Hypothalamus (tissue), 51 donors: ENCODE data around the gene CHCHD10.

ENCODE experiments used
- DNase-seq, 51 donors: peaks; one replicate each; lab custom pipeline; 2025; lab: John Stamatoyannopoulos, UW

The CHCHD10 gene

DNA sequence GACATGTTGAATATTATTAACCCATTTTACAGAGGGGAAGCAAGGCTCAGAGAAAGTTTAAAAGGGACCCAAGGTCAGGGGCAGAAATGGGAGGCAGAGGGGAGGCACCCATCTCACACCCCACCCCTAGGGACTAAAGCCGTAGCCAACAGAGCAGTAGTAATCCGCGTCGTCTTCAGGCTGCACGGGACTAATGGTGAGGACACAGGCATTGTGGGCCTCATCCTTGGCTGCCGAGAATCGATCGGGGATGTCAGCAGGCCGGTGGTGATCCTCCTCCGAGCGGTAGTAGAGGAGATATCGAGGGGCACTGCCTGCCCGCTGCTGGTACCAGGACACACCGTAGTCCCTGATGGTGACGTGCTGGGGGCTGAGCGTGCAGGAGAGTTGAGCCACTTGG, 15.0 kb downstream of the CHCHD10 start:
- DNase-seq, result no peak

- DNase-seq, result no peak
These were observed 15.6 kb downstream of the CHCHD10 start for GRCh38 chr22:23752090-23752691.

- DNase-seq, result peak in 8 of 51 donors; percentile 44 to 66 (median 58)
These were observed 16.3 kb downstream of the CHCHD10 start for GRCh38 chr22:23751441-23751996.

- peak in 50 of 51 donors; percentile 23 to 91 (median 68) for DNase-seq
These were observed 16.9 kb downstream of the CHCHD10 start, which contains the start of gene ZNF70 for GRCh38 chr22:23750714-23751440. Gene ZNF70, minus strand, starts transcription at chr22:23751112. Its CDS starts 5,972 bp downstream, at chr22:23745140.

DNA sequence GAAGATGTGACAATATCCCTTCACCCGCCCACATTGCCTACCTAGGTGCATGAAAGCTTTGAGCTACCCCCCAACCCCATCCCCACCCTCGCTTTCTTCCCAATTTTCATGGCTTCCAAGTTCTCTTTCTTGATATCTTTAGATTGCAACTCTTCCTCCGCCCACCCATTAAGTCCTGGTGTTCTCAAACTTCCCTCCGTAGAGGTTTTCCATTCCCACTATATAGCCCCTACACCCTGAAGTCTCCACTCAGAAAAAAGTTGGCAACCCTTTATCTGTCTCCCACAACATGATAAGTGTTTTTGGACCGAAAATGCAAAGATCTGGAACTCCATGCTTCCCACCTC, 17.4 kb downstream of the CHCHD10 start:
- DNase-seq, result no peak

DNA sequence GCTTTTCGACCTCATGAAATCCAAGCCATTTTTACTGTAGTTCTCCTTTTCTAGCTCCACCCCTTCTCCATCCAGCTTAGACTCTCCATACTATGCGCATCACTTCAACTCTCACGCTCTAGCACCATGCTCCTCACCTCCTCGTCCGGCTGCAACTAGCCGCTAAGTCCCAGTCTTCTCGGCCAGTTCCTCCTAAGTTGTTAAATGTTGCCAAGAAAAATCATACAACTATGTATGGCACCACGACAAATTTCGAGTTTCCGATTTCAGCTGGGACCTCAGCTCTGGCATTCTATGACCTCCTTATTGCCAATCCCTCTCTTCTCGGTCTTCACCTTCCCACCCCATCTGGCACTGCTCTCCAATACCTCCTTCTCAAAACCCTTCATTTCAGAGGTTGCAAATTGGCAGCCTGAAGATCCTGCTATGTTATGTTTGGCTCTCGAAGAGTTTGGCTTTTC, 17.9 kb downstream of the CHCHD10 start:
- DNase-seq, result no peak

DNA sequence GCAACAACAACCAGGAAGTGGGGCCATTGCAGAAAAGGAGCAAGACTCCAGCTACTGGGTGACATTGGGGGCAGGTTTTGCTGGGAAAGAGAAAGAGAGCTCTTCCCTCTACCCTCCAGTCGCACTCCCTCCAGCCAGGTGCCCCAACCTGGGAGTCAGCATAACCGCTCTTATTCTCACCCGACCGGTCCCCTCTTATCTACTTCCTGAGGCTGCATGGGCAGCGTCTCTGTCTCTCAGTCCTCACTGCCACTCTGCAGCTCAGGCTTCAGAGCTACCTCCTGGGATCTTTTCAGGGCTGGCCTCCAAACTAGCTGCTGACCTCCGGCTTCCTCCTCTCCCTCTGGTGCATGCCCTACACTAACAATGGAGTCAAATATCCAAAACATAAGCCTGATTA, 22.0 kb downstream of the CHCHD10 start:
- DNase-seq, result no peak

- DNase-seq, result no peak
These were observed 23.3 kb downstream of the CHCHD10 start for GRCh38 chr22:23744485-23744884.

GRCh38 chr22:23744001-23744400, 23.8 kb downstream of the CHCHD10 start:
- no peak for DNase-seq

DNA sequence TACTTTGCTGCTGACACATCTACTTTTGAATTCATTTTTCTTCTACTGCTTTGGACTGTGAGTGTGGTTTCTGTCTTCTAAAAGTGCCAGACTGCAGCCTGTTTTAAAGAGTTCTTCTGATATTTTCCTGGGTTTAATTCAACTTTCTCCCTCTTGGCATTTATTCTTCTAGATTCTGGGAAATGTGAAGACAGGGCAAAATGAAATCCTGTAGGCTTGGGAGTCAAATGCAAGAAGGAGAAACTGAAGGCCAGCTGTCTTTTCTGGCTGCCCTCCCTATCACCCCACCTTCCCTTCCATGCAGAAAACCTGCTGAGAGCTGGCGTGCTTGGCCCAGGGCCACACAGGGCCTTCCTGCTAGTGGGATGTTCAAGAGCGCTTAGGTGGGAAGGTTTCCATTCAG, 24.5 kb downstream of the CHCHD10 start:
- DNase-seq, result no peak

DNA sequence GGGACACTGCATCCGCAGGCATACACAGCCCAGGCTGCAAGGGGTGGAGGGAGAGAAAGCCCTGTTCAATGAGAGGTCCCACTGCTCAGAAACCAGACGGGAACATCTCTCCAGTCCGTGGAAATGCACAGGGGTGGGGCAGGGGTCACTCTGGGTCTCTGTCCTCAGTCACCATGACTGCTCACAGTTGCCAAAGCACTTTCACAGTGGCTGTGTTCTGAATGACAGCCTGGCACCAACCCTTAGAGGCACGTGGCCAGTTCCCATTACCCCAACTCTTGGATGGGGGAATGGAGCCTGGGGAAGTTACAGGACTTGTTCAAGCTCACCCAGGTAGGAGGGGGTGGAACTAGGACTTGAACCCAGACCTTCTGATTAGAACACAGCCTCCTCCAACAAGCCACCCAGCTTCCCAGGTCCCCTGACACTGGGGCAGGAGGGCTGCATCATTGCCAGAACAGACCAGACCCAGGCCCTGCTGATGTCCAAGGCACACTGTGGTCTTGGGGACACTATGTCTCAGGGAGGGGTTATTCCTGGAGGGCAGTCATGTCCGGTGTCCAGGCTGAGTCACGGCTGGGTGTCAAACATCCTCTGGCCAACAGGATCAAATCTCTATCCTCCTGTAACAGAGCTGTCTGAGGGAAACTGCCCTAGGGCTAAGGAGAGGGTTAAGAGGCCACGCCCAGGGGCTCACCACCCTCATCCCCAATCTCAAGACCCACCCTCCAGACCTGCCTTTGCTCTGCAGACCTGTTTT, 25.1 kb downstream of the CHCHD10 start:
- DNase-seq, result peak in 2 of 51 donors; percentile 13 to 23

GRCh38 chr22:23737696-23738095, 30.1 kb downstream of the CHCHD10 start:
- DNase-seq, result no peak

- DNase-seq, result peak in 3 of 51 donors; percentile 1 to 25 (median 2)
These were observed 39.7 kb downstream of the CHCHD10 start for GRCh38 chr22:23728108-23728507.

DNA sequence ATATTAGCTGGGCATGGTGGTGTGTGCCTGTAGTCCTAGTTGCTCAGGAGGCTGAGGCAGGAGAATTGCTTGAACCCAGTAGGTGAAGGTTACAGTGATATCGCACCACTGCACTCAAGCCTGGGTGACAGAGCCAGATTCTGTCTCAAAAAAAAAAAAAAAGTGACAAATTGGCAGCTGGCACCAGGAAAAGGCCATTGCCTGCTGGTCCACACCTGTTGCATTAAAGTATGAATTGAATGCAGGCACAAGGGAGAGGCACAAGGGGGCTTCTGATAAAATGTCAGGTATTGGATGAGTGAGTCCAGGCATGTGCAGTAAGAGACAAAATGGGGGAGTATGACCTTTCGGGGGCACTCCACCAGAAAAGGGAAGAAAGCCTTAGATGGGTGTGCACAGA, 45.0 kb downstream of the CHCHD10 start:
- DNase-seq, result no peak

DNA sequence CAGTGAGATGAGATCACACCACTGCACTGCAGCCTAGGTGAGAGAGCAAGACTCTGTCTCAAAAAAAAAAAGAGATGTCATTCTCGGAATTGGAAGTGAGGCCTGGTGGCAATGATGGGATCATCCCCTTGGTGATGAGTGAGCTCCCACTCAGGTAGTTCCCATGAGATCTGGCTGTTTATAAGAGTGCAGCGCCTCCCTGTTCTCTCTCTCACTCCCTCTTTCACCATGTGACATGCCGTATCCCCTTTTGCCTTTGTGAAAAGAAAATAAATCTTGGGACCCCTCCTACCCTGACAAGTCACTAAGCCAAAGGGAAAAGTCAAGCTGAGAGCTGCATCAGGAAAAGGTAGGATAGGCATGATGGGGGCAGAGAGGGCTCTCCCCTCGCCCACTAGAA, 45.6 kb downstream of the CHCHD10 start:
- DNase-seq, result no peak

- no peak for DNase-seq
These were observed 46.9 kb downstream of the CHCHD10 start for GRCh38 chr22:23720855-23721254.

DNA sequence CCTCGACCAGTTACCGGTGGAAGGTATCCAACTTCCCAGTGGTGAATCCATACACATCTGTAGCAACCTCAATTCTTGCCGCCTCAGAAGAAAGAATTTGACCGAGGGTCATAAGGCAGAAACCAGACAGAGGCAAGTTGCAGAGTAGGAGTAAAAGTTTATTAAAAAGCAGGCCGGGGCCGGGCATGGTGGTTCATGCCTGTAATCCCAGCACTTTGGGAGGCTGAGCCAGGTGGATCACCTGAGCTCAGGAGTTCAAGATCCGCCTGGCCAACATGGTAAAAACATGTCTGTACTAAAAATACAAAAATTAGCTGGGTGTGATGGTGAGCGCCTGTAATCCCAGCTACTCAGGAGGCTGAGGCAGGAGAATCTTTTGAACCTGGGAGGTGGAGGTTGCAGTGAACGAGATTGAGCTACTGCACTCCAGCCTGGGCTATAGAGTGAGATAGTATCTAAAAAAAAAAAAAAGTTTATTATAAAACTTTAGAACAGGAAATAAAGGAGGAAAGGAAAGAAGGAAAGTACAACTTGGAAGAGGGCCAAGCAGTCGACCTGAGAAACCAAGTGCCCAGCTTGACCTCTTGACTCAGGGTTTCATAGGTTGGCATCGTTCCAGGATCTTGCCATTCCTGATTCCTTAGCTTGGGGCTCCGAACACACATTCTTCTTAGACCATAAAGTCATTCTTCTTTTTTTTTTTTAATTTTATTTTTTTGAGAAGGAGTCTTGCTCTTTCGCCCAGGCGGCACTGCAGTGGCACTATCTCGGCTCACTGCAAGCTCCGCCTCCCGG, 49.2 kb downstream of the CHCHD10 start:
- DNase-seq, result no peak

DNA sequence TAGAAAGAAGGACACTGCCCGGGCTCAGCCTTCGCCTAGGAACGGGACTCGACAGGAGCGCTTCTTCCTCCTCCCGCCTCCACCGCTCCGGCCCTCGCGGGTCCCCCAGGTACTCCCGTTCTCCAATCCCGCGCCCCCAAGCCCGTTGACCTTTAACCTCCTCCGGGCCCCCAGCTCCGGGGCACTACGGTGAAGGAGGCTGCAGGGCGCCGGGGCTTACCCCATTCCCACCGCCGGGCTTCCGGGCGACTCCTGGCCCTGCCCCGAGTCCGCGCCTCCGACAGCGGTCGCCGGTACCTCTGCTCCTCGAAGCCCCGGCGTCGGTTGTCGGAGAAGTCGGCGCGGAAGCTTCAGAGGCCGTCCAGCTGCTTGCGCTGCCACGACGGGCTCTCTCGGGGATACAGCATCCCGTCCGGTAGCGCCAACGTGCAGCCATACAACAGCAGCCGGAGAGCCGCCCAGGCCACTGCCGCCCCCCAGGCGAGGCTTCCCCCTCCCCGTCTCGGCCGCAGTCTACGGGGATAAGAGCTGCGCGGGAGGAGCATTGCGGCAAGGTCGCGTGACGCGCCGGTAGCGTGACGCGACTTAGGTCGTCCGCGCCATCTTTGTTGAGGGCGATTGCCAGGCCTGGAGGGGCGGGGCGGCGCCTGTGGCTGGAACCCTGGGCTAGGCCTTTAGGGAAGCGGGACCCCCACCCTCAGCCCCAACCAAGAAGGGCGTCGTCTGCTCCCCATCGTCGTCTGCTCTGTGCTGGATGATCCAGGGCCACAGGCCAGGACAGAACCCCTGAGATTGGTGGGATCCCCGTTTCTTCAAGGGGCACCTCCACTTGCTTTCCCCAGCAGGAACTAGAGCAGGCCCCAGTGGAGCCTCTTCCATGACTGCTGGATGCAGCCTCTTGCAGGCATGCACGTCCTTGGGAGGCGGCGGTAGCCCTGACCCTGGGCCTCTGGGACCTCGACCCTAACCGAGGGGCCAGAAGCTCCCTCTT, 50.7 kb downstream of the CHCHD10 start:
- peak; percentile 28 to 89 (median 77) for DNase-seq
